BE2C (cell line): Measurements from ENCODE around the gene HIVEP2.

Experiments
- DNase-seq: peaks from one replicate; pipeline ENCODE4 v3.0.0-alpha.2; 2020
- H3K27me3 ChIP-seq: fragments of 250-450 bp; sonication (Bioruptor Pico); 2 replicates; pipeline ENCODE4 v1.5.1; 2020; ENCODE audit warnings: mild to moderate bottlenecking
- H3K36me3 ChIP-seq: fragments of 250-450 bp; sonication (Bioruptor Pico); 2 replicates; pipeline ENCODE4 v1.5.1; 2020; ENCODE audit warnings: mild to moderate bottlenecking
- H3K4me1 ChIP-seq: fragments of 250-450 bp; sonication (Bioruptor Pico); 2 replicates; pipeline ENCODE4 v1.5.1; 2020
- H3K4me3 ChIP-seq: 2 replicates; pipeline ENCODE4 v1.5.1; 2011; ENCODE audit warnings: low read depth, low read length
- H3K9me3 ChIP-seq: fragments of 250-450 bp; sonication (Bioruptor Pico); 2 replicates; pipeline ENCODE4 v1.5.1; 2020
- TF ChIP-seq, protein P1 (sequence below): IDR thresholded peaks from 2 replicates; pipeline ENCODE4 v1.5.1; 2012; ENCODE audit warnings: mild to moderate bottlenecking, low read depth, low read length

Gene HIVEP2

DNA sequence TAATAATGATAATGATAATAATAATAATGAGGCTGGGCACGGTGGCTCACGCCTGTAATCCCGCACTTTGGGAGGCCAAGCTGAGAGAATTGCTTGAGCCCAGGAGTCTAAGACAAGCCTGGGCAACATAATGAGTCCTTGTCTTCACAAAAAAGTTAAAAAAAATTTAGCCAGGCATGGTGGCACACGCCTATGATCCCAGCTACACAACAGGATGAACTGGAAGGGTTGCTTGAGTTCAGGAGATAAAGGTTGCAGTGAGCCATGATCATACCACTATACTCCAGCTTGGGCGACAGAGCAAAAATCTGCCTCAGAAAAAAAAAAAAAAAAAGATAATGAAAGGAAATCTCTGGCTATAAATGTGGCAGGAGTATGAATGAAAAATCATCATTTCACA, 213.4 kb downstream of the HIVEP2 start:
- DNase-seq = no peak
- H3K27me3 ChIP-seq = no peaks in the 10 kb centered on the region
- no peaks in the 10 kb centered on the region for H3K4me1 ChIP-seq
- H3K9me3 ChIP-seq = no peaks in the 10 kb centered on the region
- H3K4me3 ChIP-seq = no peak overlapping the region
- TF ChIP-seq, protein P1, sequence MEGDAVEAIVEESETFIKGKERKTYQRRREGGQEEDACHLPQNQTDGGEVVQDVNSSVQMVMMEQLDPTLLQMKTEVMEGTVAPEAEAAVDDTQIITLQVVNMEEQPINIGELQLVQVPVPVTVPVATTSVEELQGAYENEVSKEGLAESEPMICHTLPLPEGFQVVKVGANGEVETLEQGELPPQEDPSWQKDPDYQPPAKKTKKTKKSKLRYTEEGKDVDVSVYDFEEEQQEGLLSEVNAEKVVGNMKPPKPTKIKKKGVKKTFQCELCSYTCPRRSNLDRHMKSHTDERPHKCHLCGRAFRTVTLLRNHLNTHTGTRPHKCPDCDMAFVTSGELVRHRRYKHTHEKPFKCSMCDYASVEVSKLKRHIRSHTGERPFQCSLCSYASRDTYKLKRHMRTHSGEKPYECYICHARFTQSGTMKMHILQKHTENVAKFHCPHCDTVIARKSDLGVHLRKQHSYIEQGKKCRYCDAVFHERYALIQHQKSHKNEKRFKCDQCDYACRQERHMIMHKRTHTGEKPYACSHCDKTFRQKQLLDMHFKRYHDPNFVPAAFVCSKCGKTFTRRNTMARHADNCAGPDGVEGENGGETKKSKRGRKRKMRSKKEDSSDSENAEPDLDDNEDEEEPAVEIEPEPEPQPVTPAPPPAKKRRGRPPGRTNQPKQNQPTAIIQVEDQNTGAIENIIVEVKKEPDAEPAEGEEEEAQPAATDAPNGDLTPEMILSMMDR = no peak
- no peaks in the 10 kb centered on the region for H3K36me3 ChIP-seq

DNA sequence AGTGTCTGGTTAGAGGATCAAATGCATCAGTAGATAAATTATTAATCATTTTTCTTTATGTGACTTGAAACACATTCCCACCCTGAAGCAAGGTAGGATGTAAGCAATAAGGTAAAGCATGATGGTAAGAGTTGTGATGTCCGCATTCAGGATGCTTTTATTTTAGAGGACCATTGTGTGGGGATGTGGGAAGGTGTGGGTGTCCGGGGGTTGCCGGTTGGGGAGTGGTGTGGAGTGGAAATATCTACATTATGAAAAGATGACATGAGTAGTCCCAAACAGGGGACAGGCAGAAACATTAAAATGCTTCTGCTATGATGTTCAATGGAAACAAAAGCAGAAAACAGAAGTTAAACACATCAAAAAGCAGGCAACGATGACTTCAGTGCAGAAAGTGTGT, 215.4 kb downstream of the HIVEP2 start:
- no peaks in the 10 kb centered on the region for H3K4me1 ChIP-seq
- H3K9me3 ChIP-seq = no peaks in the 10 kb centered on the region

DNA sequence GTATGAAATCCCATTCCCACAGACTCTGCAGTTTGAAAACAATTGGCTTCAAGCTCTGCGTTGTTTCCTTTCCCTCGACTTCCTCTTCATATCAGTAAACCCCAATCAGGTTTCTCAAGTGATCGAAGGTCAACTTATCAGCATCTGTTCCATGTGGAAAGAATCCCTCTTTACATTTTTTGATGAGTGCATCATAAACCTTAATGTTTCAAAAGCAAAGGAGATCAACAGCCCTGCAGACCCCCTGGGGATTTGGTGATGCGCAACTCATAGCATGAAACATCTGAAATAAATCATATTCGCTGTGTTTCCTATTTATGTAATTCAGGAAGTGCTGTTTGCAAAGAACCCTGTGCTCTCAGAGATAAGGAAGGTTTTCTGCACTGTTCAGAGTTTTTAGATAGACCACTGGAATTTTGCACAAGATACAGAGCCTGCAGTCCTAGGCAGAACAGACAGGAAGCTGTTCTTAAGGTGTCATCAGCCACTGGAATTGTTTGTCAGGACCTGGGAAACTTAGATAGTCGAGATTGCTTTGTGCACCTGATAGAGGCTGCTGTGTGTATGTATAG, 216.0 kb downstream of the HIVEP2 start:
- TF ChIP-seq, protein P1 = no peak
- no peaks in the 10 kb centered on the region for H3K4me1 ChIP-seq
- H3K9me3 ChIP-seq = no peaks in the 10 kb centered on the region
- H3K4me3 ChIP-seq = peak overlapping the region; percentile 19; the same call in 1 of the 2 replicates
- peak; percentile 20 for DNase-seq
- H3K36me3 ChIP-seq = no peaks in the 10 kb centered on the region
- no peaks in the 10 kb centered on the region for H3K27me3 ChIP-seq

More for the DNA sequence above, 215.4 kb downstream of the HIVEP2 start:
- Histone ChIP-seq H3K4me3 (no peak overlapping the region), H3K36me3 (no peaks in the 10 kb centered on the region), H3K27me3 (no peaks in the 10 kb centered on the region)
- TF ChIP-seq, protein P1 = no peak
- no peak for DNase-seq

DNA sequence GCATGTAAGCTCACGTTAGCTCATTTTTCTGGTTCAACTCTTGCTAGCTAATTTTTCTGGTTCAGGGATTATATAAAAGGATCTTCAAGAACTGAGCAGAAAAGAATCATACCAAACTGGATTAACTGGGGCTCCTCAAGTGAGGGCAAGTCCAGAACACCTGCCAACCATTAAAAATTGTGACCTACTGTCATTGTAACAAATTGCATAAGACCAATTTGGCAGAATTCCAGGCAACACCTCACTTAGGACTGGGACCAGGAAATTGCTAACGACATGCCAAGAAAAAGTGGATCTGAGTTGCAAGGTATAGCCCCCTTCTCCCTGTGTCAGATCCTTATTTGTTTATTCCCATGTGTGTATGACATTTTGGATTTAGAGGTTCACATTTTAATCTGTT, 216.6 kb downstream of the HIVEP2 start:
- DNase-seq = no peak
- TF ChIP-seq, protein P1 = no peak
- Histone ChIP-seq H3K27me3 (no peaks in the 10 kb centered on the region), H3K4me3 (no peak overlapping the region), H3K9me3 (no peaks in the 10 kb centered on the region), H3K4me1 (no peaks in the 10 kb centered on the region), H3K36me3 (no peaks in the 10 kb centered on the region)

DNA sequence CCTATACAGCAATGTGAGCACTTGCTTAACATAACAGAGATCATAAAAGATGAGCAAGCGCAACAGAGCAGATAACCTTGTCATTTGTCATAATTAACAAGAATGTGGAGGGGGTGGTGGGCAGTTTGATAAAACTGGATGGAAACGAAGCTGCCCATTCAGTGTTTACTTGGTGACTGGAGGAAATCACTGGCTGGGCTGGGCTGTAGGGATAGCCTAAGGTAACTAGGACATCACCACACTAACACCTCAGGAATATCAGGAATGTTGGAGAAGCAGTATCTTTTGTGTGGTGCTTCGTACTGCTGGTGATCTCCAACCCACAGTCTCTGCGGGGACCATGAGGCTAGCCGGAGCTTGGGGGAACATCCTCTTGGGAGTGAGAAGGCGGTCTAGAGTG, 218.4 kb downstream of the HIVEP2 start:
- H3K36me3 ChIP-seq = no peaks in the 10 kb centered on the region
- H3K4me3 ChIP-seq = no peak overlapping the region
- no peaks in the 10 kb centered on the region for H3K4me1 ChIP-seq
- H3K9me3 ChIP-seq = no peaks in the 10 kb centered on the region
- no peak for DNase-seq
- no peaks in the 10 kb centered on the region for H3K27me3 ChIP-seq
- TF ChIP-seq, protein P1 = no peak

DNA sequence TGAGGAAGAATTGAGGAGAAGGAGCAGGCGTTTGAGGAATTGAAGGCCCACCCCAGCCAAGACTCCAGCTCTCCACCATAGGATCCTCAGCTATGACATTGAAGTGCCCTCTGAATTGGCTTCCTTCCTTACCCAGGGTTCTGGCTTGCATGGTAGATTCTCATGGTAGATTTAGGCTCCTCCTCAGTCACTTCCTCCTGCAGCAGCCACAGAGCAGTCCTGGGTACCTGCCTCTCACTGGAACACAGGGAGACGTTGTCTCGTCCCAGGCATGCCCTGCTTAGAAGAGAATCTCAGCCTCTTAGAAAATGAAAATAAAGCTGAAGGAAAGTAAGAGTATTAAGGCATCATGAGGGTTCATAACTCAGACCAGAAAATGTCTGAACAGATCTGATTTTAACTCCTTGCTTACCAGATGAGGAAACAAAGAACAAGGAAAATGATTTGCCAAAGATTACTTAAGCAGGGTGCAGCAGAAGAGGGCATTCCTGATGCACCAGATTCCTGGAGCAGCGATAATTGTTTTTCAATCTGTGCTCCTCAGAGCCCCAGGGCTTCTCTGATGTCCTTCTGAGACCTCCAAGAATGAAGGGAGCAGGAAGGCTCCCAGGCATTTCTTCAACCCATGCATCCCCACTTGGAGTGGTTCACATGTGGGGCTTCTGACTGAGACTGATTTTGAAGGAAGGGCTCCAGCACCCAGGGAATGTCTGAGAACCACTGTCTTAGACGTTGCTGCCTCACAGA, 219.8 kb downstream of the HIVEP2 start:
- no peaks in the 10 kb centered on the region for H3K36me3 ChIP-seq
- no peak for DNase-seq
- TF ChIP-seq, protein P1 = no peak
- H3K4me1 ChIP-seq = no peaks in the 10 kb centered on the region
- no peaks in the 10 kb centered on the region for H3K27me3 ChIP-seq
- no peaks in the 10 kb centered on the region for H3K9me3 ChIP-seq
- H3K4me3 ChIP-seq = no peak overlapping the region
